ENCODE data around the gene PTP4A2.
"Not testable (repeated sequence)": the region's sequence is repeated elsewhere in the genome, so short reads cannot be mapped to it uniquely, and the experiment has no call there.

Gene PTP4A2

DNA sequence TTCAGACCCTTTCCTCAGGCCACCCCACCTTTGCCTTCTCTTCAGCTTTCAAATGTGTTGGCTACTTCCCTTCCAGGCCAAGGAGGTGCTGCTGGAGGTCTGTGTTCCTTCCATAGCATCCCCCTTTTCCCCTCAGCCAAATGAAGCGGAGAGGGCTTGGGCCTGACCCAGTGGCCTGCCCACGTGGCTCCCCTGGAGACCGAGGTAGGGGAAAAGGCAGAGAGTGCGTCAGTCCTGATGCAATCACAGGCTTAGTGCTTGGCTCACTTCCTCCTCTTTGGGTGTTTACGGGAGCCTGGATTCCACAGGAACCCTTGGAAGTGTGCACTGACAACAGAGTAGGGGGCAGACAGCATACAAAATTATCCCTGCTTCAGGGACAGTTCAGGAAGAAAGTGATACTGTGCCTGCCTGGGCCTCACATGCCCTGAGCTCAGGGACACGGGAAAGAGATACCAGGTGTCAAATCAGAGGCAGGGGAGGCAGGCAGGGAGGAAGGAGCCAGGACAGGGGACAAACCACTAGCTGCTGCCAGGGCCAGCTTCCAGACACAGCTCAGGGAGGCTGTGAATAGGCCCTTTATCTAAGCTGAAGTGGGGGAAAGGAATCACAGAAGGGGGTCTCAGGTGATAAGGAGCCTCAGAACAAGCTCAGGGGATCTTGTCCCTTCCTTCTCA is 16.6 kb upstream of the PTP4A2 start:
- peak; percentile 33 for DNase-seq

DNA sequence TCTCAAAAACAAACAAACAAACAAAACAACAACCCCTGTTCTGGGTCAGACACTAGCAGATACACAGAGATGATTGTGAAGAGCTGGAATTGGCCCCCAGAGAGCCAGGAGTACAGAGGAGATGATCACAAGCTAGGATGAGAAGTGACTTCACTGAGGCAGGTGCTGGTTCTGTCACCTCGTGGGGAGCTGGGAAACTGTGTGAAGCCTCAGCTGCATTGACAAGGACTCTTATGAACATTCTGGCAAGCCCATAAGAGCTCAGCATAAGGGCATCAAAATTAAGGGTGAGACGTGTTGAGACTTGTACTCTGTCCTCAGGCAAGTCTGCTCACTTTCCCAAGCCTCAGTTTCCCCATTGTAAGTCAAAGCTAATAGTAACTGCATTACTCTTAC is 14.7 kb upstream of the PTP4A2 start:
- no peak for DNase-seq

DNA sequence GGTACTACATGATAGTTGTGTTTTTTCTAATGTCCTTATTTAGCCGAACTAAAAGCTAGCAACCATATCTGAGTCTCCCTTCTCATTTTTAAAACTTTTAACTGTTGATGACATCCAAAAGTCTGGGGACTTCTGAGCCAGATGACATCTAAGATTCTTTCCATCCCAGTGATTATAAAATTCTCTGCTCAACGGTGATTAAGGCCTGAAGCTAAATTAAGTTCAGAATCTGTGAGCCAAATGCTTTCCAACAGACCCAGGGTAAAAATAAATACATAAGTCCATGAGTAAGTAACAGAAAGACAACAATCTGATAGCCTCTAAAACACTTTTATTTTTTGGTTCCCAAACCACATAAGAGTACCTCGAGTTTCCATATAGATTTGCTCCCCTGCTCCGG is 13.1 kb upstream of the PTP4A2 start:
- DNase-seq = no peak

DNA sequence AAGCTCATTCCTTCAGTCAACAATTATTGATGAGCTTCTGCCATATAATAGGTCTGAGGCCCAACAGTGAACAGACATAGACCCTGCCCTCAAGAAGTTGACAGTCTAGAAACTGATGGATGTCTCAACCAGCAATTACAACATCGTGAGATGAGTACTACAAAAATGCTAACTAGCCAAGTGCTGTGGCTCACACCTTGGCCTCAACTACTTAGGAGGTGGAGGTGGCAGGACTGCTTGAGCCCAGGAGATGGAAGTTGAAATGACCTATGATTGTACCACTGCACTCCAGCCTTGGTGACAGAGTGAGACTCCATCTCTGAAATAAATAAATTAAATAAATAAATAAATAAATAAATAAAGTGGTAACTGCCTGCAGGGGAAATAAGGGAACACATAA is 11.7 kb upstream of the PTP4A2 start:
- no peak for DNase-seq

DNA sequence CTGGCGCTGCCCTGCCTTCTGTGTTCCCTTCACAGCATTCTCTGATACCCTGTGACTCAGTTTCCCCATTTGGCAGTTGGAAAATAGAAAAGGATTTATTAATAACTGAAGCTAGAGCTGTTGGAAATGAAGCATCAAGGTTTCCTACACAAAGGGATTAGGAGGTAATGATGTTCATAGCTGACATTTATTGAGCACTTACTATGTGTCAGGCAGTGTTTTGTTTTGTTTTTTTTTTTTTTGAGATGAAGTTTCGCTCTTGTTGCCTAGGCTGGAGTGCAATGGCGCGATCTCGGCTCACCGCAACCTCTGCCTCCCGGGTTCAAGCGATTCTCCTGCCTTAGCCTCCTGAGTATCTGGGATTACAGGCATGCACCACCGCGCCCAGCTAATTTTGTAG is 7.5 kb upstream of the PTP4A2 start:
- DNase-seq = not testable (repeated sequence)

DNA sequence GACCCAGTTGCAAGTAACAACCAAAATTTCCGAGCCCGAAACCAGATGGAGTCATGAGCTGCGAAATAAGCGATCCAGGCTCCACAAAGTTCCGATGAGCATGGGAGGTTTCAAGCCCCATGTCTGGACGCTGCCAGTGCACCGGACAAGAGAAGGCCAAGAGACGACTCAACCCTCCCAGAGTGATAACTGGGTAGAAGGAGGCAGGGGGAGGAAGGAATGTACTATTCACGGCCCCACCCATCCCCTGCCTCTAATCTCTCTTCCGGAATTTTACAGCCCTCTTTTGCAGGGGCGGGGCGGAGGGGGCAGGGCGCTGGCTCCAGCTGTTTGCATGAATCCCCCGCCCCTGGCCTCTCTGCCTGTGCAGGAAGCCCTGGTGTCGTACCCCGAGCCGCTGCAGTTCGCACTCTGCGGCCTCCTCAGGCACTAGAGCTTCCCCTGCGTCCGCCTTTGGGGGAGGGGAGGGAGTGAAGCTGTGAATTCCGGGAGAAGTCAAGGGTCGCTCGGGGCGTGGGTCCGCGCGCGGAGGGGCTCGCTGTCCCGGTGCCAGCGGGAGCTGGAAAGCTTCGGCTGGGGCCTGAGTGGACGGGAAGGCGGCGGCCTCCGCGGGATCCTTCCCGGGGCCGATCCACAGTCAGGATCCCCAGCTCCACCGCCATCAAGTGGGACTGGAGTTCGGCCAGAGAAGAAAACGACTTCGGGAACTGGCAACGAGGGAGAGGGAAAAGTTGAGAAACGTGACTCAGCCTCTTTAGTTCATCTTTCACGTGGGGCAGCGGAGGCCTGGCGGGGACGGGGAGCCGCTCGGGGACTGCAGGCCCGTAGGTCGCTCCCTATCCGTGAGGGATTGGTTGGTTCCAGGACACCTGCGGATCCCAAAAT is 6.3 kb upstream of the PTP4A2 start:
- peak; percentile 87 for DNase-seq

DNA sequence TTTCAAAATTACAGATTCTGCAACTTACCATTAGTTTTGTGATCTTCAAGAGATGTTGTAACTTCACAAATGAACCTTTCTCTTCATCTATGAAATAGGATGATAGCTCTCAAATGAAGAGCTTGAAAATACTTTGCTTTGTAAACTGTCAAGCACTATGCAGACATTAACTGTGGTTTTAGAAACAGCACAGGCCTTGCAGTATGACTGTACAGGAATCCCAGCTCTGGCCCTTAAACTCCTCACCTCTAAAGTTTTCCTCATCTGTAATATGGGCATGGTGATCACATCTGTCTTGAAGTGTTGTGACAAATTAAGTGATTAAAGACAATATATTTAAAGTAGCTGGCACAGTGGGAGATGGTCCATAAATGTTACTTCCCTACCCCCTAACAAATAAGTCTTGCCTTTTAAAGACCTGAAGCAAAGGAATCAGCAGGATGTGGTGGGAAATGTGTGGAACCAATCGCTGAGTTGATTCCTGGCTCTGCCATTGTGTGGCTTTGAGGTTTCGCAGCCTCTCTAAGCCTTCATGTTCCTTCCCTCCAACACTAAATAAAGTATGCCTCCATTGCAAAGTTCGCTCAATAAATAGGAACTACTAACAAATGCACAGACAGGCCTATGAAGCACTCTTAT is 5.5 kb upstream of the PTP4A2 start:
- DNase-seq = no peak

DNA sequence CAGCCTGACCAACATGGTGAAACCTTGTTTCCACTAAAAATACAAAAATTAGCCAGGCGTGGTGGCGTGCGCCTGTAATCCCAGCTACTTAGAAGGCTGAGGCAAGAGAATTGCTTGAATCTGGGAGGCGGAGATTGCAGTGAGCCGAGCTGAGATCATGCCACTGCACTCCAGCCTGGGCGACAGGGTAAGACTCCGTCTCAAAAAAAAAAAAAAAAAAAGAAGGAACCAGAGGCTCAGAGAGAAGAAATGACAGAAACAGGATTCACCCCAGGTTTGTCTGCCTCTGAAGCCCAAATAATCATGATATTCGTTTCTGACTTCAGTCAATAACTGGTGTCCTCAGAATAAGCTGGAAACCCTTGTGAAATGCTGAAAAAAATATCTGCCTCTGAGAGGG is 3.9 kb upstream of the PTP4A2 start:
- not testable (repeated sequence) for DNase-seq

DNA sequence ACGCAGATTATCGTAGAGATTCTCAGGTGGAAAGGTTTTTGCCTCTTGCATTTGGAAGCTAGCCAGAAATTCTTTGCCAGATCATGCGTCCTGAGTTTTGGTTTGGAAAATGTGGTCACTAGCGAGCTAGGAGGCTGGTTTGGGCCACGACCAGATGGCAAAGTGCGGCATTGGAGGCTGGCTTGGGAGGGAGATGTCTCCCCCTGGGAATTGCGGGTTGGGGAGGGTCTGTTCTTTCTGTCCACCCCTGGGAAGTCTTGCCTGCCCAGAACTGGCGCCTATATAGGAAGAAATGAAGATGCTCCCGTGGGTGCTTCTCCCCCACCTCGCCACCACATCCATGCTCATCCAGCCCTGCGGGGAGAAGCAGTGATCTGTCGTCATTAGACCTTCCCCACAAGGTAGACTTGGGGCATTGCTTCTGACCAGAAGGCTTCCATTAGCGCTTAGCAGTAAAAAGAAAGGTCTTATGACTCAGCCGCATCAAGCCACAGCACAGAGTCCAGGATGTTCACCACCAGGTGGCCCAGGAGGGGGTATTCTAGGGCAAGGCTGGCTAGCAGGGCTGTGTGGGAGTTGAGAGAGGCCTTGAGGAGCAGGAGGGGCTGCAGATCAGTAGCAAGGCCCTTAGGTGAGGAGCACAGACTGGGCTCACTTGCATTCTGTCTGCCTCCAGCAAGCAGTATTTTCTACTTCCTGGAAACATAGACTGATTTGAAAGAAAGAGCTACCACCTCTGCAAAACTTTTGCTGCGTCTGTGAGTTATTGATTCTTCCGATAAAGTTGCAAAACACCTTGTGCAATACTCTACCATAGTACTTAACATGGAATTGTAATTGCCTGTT is 1.5 kb upstream of the PTP4A2 start:
- peak; percentile 51 for DNase-seq

DNA sequence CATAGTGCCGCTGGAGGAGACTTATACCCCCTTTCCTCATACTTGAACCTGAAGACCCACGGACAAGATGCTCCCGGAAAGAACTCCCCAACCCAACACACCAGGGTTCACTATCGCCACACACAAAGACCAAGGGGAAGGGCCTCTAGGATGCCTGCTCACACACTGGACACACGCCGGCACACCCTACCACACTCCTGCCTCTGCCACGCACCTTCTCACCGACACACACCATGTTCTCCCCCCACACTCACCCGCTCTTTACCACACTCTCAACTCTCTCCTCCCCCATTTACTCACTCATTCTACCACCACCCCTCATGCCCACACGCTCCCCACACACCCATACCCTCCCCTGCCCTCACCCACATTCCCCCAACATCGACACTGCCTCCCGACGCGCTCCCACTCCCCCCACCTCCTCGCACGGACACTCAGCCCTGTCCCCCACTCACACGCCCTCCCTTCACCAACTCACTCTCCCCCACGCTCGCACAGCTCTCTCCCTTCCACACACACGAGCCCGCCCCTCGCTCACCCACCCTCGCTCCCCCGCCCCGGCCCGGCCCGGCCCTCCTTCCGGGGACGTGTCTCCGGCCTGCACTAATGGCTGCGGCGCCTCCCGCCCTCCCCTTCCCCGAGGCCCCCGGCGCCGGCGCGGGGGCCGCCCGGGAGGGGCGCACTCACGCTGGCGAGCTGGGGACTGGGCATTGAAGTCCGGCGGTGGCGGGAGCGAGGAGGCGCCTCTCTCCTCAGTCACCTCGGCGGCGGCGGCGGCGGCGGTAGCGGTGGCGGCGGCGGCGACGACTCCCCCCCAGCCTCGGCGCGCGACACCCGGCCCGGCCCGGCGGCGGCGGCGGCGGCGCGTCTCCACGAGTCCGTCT is 626 bp downstream of the PTP4A2 start:
- peak; percentile 86 for DNase-seq

DNA sequence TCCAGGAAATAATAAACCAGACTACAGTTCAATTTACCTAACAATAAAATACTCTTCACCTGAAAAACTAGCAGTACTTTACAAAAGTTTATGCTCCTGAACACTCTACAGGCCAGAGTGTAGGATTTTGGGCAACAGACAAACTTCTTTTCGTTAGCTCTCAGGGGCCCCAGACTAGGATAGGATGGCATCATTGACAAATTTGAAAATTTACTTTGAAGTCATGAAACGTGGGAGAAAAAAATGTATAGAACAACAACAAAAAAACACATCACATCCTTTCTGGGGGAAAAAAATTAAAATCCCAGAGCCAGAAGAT is 1.2 kb downstream of the PTP4A2 start:
- no peak for DNase-seq

DNA sequence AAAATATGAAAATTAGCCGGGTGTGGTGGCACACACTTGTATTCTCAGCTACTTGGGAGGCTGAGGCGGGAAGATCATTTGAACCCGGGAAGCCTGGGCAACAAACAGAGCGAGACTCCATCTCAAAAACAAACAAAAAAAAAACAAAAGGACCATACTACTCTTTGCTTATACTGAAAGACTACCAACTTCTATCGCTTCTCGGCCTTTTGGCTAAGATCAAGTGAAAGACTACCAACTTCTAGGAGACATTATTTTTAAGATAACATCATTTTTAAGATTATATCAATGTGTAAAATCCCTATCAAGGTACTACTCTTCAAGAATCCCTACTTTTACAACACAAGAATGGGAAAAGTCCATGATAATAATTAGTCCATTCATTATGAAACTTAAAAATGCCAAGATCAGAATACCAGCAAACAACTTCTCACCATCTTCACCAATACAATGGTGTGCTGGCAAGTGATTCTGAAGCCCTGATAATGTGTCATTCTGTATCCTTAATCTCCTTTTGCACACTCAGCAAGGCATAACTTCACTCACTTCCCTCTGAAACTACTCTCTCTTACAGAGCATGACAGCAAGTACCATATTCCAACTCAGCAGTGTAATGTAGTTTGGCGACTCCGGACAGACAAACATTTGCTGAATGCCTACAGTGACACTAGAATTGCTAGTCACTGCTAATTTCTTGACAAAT is 1.7 kb downstream of the PTP4A2 start:
- DNase-seq = no peak

DNA sequence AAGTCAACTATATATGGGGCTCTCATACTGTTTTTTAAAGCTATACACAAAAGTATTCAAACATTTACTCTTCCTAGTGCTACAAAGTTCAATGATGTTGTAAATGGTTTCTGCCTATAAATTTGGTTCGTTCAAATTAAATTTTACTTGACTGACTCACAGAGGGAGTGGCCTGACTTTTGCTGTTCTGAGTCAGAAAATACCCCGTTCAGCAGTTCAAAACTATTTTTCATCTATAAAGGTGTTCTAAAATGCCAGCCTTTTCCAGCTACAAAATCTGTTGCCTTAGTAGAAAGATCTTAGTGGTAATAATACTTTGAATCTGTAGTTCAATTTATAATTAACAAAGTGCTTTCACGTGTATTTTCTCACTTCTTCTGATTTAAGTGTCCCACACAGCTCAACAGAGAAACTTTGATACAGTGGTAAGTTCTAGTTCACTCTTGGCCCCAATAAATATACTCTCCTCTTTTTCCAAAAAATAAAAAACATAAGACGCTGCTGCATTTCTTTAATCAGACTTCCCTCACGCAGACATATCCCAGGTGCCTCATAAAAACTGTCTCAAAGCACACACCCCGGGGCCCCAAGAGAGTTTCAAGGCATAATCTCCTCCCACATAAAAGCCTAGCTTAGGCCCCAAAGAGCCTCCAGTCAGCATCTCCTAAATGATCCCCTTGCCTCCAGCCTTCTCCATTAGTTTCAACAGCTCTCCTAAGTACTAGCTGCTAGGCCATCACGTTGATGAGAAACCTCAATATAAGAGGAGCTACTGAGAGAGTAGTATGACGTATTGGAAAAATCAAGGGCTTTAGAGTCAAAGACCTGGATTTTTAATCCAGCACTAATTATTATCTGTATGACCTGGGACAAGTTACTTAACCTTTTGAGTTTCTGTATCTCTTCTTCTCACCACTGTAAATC is 3.2 kb downstream of the PTP4A2 start:
- no peak for DNase-seq

DNA sequence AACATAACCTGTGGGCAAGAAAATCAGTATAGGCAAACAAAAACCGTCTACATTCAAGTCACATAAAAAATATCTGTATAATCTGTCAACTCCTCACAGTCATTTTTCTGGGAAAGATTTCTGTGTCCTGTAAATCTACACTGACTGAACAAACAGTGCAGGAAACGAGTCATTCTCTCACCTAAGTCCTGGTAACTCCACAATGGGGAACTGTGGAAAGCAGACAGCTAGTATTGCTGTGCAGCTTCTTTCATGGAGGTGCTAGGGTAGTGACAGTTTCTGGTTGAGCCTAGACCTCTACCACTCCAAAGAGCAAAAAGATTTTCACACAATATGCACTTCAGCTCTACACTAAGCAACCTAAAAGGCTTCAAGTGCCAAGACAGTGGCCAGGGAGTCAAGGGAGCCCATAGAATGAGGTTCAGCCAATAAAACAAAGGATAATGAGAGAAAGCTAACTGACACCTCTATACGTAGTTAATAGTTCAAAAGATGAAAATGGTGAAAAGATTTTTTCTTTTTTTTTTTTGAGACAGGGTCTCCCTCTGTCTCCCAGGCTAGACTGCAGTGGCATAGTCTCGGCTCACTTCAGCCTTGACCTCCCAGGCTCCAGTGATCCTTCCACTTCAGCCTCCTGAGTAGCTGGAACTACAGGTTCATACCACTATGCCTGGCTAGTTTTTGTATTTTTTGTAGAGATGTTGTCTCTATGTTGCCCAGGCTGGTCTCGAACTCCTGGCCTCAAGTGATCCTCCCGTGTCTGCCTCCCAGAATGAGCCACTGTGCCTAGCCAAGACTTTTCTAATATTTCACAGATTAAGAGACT is 5.5 kb downstream of the PTP4A2 start:
- no peak for DNase-seq

DNA sequence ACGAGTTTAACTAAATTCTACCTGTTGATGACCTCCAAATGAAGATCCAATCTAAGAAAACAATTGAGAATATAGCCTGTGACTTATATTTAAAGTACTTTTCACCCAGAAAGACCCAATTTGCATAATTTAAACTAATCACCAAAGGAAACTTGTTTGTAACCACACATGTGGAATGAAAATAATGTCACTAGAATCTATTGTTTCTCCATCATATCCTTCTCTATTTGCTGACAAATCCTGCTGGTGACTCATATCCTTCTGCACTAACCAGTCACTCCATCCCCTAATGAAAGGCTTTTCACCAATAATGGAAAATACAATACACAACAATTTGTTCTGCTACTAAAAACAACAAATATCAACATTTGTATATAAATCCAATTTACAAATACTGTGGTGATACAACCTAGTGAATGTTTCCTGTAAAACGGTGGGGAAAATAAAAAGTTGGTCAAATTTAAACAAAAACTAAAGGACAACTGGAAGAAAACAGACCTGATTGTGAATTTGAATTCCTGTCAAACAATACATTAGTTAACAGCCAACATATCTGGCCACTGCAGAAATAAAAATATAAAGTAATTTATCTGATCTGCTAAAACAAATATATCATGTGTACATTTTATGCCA is 6.5 kb downstream of the PTP4A2 start:
- DNase-seq = no peak

DNA sequence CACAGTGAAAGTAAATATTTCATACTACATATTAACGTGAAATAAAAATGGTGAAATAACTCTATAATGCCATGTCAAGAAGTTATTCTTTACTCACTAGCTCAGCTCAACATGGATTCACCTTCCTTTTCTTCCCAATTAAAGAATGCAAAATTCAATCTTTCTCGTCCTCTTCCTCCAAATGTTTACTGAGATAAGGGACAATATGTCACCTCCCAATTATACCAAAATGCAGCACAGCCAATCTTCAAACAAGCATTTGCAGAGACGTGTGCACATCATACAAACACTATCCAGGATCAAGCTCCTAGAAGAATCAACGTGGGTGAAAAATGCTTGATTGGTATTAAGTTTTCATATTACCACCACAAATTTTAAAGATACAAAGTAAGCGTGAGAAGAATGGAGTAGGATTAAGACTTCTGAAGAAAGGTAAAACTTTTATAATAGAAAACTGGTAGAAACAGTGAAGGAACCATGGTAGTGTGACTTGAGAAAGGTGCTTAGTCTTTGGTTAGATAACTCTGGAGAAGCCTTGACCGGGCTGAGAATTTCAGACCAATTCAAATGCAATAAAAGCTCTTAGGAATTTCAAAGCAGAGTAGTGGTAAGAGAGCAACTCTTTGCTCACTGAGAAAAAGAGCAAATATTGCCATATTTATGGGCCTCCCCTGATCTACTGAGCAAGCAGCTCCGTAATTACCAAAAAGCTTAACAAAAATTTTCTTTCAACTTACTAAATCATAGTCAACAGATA is 7.2 kb downstream of the PTP4A2 start:
- DNase-seq = no peak

DNA sequence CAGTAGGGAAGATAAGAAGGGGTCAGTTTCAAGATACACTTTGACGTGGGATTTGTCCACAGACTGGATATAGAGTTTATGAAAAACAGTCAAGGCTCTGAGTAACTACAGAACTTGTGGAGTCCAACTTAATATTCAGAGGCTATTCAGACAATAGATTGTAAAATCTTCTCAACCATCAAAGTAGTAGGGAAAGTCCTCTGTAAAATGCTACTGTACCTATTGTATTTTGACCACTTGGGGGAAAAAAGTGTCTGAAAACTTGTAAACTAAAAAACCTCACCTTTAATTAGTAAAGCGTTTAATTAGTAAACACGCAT is 10.5 kb downstream of the PTP4A2 start:
- DNase-seq = no peak

Data from right kidney (tissue), 1 donor.